Thyroid gland (tissue), 4 donors: ENCODE results near the gene VSTM2B.

Source experiments
- CTCF ChIP-seq, 6 experiments: fragments of 200-600 bp in 3 of 6; fragments of 450-650 bp in 3 of 6; sonication (generic) in 3 of 6; IDR thresholded peaks; one replicate each; pipeline ENCODE4 v1.5.1; 2016 to 2019; ENCODE audit warnings: antibody characterized with exemption in 6 of 6, mild to moderate bottlenecking in 2 of 6, inconsistent platforms in 1 of 6, moderate library complexity in 1 of 6
- POLR2A ChIP-seq, 2 donors: fragments of 450-650 bp; IDR thresholded peaks; one replicate each; pipeline ENCODE4 v1.6.1; 2017; ENCODE audit warnings: antibody characterized with exemption in 2 of 2, mild to moderate bottlenecking in 2 of 2, moderate library complexity in 1 of 2

GRCh38 chr19:29610574-29611271 is 84.9 kb downstream of the VSTM2B start:
- TF ChIP-seq CTCF (IDR thresholded peaks at IDR 0.05) (peak; percentile 23 to 75 (median 68)), POLR2A (IDR thresholded peaks at IDR 0.05) (no peak)
